Endothelial cell of hepatic sinusoid (primary cell): Measurements from ENCODE around the gene SLC1A2.

Experiments used
- in situ Hi-C: cut with HindIII; loops from 2 replicates; pipeline ENCODE4 v1.10.0; 2017; ENCODE audit warnings: low sequenced_read_pairs

SLC1A2 gene

DNA sequence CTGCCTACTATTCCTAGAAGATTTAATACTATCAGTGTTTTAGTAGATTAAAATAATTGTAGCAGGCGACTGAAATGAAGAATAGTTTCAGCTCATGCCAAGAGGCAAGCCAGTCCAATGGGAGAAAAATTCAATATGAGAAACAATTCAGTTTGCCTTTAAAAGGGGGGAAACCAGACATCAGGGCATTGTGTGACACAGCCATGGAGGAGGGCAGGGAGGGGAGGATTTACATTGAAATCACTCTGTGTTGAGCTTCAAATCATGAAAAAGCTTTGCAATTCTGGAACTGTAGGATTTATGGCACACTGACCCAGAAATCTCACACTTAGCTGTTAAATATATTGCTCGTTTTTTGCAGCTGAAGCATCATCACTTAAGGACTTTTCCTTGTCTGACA, 4.6 kb downstream of the SLC1A2 start:
- in situ Hi-C loops, result loop anchor here (5.0 to 10.0 kb wide), 2 partner anchors 37 to 900 kb away; partner anchors contain the start of gene ELF5

GRCh38 chr11:35414311-35414710, 5.0 kb downstream of the SLC1A2 start:
- in situ Hi-C loops, result loop anchor here (10.0 kb wide), 1 partner anchor 900 kb away; the partner anchor contains the start of gene ELF5

DNA sequence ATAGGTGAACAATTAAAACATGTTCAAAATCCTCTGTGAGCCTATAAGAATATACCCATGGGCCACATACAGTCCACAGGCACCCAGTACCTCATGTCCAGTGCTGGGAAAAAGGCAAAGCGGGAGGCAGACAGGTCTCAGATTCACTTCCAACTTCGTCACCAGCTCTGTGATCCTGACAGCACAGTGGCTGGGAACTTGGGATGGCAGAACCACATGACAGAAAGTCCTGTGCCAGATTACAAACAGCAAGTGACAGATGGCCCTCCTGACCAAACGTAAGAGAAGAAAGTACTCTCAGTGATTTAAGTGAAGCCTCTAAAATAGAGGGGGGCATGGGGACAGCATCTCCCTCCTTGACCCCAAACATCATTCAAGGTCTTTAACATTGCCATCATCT, 5.8 kb downstream of the SLC1A2 start:
- in situ Hi-C loops, result loop anchor here (10.0 kb wide), 1 partner anchor 899 kb away; the partner anchor contains the start of gene ELF5

- in situ Hi-C loops, result loop anchor here (10.0 kb wide), 1 partner anchor 897 kb away; the partner anchor contains the start of gene ELF5
Observed at GRCh38 chr11:35412285-35412684, 7.1 kb downstream of the SLC1A2 start.

- in situ Hi-C loops, result no loop called here
Observed at GRCh38 chr11:35407041-35407440, 12.3 kb downstream of the SLC1A2 start.

- in situ Hi-C loops, result no loop called here
Observed at GRCh38 chr11:35404388-35404775, 15.0 kb downstream of the SLC1A2 start.

GRCh38 chr11:35403765-35404387, 15.5 kb downstream of the SLC1A2 start:
- in situ Hi-C loops, result no loop called here

DNA sequence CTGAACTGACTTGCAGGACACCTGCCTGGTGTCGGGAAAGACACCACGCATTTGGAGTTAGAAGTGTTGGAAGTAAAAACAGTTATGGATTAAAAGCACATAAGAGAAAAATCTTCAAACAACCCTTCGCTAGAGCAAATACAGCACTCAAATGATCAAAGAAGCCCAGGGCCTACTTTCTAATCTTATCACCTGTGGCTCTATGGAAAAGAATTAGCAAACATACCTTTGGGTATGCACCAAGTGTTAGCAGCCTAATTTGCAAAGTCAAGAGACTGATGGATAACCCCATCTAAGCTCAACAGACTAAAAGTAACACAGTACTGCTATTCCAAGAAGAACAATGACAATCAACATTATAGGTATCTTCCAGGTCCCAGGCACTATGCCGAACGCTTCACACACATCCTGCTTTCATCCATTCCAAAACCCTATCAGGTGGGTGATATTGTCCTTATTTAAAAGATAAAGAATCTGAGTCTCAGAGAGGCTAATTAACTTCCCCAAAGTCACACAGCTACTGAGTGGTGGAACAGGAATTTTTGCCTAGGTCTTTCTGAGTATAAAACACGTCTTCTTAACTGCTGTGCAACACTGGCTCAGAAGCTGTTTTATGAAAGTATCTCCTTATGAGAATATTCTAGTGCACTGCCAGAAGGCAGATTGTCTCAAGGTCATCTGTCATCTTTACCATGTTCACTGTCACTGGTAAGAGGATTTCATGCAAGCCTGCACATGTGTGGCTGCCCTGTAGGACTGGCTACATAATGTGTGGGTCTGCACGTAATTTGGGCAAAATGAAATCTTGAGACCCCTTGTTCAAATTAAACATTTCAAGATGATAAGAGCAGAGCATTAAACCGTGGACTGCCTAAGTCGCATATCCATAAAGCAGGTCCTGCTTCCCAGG, 16.4 kb downstream of the SLC1A2 start:
- in situ Hi-C loops, result no loop called here

- in situ Hi-C loops, result no loop called here
Observed at GRCh38 chr11:35398881-35399280, 20.5 kb downstream of the SLC1A2 start.

DNA sequence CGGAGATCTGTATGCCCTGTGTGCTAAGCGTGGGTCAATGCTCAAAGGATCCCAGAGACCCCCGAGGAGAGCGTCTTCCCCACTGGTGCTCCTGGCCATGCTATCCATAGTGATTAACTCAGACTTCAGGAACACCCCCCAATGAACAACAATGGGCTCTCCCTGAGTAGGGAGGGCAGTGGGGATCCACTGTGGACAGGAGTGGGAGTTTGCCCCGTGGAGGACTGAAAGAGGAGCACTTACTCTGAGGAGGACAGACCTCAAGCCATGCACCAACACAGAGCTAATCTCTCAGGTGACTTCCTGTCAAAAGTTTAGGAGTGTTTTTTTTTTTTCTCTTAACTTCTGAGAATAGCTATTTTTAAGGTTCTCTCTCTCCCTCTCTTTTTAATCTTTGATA, 24.4 kb downstream of the SLC1A2 start:
- in situ Hi-C loops, result no loop called here

DNA sequence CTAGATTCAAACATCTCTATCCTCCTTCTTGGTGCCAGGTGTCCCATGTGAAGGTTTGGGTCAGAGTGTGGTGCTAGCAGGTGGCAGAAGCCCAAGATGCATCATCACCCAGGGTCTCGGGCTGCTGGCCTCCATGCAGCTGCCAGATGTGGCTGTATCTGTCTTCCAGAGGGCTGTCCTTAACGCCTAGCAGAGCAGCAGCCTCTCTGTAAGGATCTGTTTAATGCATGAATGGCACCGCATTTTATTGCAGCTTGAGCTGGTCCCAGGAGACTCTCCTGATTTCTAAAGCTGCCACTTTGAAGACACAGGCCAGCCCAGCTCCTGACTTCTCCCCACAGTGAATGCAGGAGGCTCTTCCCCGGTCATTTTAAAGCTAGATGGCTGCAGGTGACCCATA, 26.3 kb downstream of the SLC1A2 start:
- in situ Hi-C loops, result no loop called here

DNA sequence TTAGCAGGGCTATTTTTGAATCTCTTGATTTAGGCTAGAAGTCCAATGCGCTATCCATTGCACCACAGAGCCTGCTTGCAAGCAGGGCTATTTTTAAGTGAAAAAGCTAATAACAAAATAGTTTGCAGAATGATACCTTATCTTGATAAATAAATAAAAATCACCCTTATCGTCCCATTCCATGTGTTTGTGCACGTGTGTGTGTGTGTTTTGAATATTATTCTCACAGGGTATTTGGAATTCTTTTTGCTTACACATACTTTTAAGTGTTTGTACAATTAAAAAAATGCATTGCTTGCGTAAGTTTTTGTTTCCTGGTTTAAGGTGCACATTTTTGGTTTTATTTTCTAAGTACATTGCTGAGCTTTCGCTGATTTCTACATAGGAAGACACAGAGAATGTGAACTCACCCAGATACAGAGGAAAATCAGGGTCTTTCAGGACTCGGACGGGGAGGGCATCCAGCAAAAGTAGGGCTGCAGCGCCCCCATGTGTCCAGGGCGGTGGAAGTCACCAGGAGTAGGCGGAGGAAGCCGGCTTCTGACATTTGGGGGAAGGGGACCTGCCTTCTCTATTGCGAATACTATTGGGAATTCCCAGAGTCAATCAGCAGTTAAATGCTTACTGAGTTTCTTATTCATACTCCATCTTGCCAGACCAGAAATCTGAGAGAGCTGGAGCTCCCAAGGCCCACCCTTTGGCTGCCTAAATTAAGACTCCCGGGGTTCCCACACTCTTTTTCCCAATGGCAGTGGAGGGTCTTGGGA, 27.3 kb downstream of the SLC1A2 start:
- in situ Hi-C loops, result no loop called here

GRCh38 chr11:35390737-35391682, 28.3 kb downstream of the SLC1A2 start:
- in situ Hi-C loops, result no loop called here

DNA sequence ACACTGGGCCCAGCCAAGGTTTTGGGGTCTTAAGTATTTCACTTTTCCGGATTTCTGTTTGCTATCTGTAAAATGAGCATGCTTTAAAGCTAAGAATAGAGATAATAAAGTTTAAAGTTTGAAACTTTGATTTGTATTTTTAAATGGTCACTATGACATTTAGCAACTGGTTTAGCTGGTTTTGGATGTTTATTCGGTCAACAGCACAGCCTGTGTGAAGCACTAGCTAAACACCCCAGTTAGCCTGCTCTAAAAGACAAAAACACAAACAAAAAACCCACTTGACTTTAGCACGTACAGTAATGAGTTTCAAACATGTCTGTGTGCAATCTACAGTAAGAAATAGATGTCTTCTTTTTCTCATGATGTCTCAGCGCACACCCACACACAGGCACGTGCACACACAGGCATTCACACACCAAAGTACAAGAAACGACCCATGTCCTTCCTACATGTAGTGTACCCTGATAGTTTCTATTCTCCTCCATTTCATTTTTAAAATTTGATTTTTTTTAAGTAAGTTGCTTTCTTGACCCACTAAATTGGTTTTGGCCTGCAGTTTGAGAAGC, 29.4 kb downstream of the SLC1A2 start:
- in situ Hi-C loops, result loop anchor here (5.0 kb wide), 1 partner anchor 463 kb away; no protein-coding TSS in a partner anchor

- in situ Hi-C loops, result loop anchor here (5.0 kb wide), 1 partner anchor 462 kb away; no protein-coding TSS in a partner anchor
Observed at GRCh38 chr11:35389112-35389511, 30.2 kb downstream of the SLC1A2 start.

GRCh38 chr11:35388061-35388460, 31.3 kb downstream of the SLC1A2 start:
- in situ Hi-C loops, result loop anchor here (5.0 kb wide), 1 partner anchor 461 kb away; no protein-coding TSS in a partner anchor

GRCh38 chr11:35387111-35387982, 32.0 kb downstream of the SLC1A2 start:
- in situ Hi-C loops, result loop anchor here (5.0 kb wide), 1 partner anchor 460 kb away; no protein-coding TSS in a partner anchor

GRCh38 chr11:35383953-35384352, 35.4 kb downstream of the SLC1A2 start:
- in situ Hi-C loops, result no loop called here
